ENCODE results near the gene PLA2G4F.

The PLA2G4F gene

DNA sequence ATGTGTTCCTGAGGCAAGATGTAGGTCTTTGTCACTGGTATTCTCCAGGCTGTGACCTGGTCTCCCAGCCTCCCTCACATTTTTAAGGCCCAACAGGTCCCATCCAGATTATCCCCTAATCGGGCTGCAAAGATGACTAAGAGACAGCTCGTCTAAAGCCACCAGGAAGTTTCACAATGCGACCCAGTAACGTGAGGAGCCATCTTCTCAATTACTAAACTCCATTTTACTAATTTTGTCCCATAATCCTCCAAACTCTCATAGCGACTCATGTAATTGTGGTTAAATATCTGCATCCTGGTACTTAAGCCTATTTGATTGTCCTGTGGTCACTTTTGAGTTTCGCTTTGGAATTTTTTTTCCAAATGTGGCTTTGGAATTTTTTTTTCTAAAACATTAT lies 8.7 kb upstream of the PLA2G4F start:
- DNase-seq (ENCODE audit: low spot score), result no peak

DNA sequence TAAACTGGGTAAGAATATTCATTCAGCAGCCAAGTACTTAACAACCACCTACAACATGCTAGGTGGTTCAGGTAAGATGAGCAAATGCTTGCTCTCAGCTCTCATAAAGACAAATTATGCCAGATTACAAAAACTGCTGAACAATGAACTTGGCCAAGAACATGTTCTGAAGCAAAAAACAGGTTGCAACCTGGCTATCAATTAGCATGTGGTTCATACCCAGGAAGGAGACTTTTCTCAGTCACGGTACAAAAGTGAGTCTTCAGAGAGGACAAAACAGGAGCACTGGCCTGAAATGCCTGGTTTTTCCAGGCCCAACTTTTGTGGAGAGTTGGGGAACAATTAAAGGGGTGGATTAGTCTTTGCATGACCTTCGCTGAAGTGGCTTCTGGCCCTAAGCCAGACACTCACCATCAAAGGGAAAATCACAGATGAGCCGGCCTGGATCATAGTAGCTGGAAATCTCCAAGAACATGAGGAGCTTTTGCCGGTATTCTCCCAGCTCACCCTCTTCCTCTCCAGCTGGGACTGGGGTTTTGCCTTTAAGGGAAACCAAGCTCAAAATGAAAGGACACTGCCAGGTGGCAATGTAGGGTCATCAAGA lies 7.6 kb upstream of the PLA2G4F start:
- DNase-seq (ENCODE audit: low spot score), result no peak

- no peak for DNase-seq (ENCODE audit: low spot score)
Measured at GRCh38 chr15:42163291-42163690, 6.9 kb upstream of the PLA2G4F start.

- no peak for DNase-seq (ENCODE audit: low spot score)
Measured at GRCh38 chr15:42160136-42160535, 3.7 kb upstream of the PLA2G4F start.

DNA sequence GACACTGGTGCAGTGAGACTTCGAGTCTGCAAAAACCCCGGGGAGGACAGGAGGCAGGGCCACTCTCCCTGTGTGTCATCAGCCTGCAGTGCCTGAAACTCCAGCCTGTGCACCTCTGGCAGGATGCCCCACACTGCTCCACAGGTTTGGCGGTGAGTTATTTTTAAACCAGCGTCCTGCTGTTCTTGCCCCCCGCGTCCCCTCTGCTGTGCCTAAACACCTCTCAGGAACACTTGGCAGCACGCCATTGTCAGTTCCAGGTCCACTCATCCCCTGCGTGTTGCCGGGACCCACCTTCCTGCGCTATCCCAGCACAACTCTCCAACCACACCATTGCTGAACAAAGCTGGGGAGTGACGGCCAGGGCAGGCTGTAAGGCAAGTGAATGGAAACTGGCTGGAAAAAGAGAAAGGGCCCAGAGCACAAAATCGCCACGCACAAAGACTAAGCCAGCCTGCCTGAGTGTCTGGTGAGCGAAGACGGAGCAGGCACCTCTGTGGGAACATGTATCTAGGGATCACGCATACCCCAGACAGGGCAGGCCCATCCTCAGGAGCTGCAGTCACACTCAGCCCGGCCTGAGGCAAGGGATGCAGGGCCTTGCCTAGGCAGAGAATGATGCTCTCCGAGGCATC lies 3.1 kb upstream of the PLA2G4F start:
- DNase-seq (ENCODE audit: low spot score), result peak; percentile 19

DNA sequence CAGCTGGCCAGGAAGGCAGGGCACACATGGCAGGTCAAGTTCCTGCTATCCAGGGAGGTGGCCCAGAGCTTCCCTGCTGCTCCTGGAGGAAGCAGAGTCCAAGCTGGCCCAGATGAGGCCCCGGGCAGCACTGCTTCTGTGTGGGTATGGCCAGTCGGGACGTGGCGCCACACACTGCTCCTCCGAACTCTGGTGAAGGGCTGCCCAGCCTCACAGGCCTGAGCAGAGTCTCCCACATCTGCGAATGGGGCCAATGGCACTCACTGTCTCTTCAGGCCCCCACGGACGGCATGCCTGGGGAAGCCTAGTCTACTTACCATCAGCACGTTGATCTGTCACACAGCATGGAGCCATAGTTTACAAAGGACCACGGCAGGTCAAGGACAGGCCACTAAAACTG lies 2.5 kb upstream of the PLA2G4F start:
- DNase-seq (ENCODE audit: low spot score), result peak; percentile 22

GRCh38 chr15:42157981-42158765 lies 1.7 kb upstream of the PLA2G4F start:
- DNase-seq (ENCODE audit: low spot score), result peak; percentile 21

DNA sequence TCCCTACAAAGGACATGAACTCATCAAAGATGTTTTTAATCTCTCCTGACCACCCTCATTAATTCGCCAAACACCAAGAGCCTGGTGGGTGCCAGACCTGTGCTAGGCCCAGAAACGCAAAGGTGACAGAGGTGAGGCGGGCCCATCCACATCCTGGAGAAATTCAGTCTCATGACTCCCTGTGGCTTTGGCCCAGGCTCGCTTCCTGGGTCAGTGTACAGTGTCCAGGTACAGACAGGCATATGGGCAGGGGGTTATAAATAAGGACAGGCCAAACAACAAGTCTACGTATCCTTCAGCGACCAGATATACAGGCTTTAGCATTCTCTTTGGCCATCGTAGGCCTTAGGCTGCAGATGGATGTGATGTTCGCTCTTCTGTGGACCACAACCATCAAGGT lies 945 bp upstream of the PLA2G4F start:
- peak; percentile 12 for DNase-seq (ENCODE audit: low spot score)

DNA sequence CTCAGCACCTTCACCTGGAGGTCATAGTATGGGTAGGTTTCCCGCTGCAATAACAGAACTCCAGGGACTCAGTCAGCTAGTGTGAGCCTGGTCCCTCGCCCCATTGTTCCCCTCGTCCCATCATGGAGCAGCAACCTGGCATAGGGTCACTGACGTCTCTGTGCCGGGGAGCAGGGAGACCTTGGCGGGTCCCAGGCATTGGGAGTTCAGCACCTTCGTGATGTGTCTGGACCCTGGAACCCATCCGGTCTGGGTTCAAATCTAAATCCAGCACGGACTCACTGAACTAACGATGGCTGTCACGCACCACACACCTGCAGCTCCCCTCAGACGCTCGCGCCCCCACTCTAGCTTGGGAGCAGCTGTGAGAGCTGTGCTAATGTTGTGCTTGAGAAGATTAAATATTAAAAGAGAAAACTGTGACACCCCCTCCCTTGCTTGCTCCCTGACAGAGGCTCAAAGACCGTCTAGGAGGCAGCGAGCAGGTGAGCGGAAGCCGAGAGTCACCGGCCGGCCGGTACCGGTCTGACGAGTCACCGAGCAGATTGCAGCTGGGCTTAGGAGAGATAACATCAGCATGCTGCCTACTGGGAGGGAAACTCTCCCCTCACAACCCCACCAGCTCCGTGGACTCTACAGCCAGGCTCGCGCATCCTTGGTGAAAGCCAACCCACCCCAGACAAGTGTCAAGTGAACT lies 742 bp downstream of the PLA2G4F start:
- DNase-seq (ENCODE audit: low spot score), result peak; percentile 27

GRCh38 chr15:42154956-42155355 lies 1.5 kb downstream of the PLA2G4F start:
- DNase-seq (ENCODE audit: low spot score), result no peak

DNA sequence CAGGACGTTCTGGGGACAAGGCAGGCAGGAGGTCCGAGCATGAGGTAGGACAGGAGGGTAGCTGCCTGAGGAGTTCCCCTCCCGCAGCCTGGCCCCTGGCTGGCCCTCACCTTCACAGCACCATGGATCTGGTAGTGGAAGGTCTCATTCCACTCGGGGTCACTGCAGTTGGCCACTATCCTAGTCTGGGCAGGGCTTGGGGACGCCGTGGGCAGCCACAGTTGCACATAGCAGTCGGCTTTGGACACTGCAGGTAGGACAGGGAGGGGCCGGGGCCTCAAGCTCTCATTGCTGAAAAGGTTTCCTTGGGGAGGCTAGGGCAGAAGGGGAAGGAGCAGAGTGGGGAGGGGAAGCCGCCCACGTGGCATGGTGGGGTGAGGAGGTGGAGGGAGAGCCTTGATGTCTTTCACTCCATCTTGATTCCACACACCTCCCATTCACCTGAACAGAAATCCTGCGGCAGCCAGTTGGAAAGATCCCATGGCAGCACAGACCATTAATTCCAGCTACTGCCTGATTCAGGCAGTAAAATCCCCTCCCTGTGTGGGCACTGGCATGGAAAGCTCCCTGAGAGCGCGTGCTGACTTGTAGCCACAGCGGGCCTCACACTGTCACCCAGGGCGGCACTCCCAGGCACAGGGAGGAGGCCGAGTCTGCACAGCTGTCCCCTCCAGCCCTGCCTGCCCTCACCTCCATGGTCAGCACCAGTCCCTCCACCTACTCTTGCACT lies 2.1 kb downstream of the PLA2G4F start:
- peak; percentile 34 for DNase-seq (ENCODE audit: low spot score)

- DNase-seq (ENCODE audit: low spot score), result no peak
Measured at GRCh38 chr15:42153874-42154211, 2.6 kb downstream of the PLA2G4F start.

DNA sequence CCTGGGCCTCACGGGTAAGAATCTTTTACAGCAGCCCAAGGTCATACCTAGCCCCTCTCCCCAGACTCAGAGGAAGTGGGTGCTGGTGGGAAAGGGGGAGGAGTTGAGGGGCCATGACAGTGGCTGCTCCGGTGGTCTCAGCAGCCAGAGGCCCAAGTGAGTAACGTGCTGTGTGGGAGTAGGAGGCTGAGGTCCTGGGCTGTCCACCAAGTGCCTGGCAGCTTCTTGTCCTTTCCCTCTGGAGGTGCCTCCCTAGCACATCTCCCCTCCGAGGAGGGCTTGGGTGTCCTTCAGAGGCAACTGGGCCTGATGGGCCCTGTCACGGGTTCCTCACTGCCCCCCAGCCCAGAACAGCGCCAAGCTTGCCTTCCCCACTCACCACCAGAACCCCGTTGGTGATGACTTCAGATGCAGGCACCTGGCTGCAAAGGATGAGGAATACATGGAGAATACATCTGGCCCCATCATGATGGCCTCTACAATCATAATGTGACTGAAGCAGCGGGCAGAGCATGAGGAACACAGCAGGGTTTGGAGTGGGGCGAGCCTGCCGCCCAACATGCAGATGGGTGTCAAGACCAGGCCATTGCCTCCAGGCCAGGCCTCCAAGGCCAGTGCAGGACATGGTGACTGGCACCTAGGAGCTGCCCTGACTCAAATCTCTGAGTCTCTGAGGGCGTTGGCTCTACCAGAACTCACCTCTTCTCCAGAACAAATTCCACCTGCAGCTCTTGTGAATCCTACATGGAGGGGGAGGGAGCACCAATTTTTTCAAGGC lies 3.3 kb downstream of the PLA2G4F start:
- peak; percentile 15 for DNase-seq (ENCODE audit: low spot score)

GRCh38 chr15:42152196-42152920 lies 4.1 kb downstream of the PLA2G4F start:
- DNase-seq (ENCODE audit: low spot score), result peak; percentile 10

DNA sequence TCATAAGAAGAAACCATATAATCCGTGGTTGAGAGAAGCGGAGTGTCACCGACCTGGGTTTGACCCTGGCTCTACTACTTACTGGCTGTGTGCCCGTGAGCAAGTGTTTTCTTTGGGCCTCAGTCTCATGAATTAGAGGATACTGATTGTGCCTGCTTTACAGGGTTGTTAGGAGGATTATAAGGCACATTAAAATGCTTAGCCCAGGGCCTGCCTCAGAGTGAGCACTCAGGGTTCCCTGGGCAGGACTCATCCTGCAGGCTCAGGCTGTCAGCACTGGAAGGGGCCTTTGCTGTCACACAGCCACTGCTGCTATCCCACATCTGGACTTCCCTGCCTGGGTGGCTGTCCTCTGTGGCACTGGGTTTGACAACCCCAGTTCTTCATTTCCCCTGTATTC lies 4.7 kb downstream of the PLA2G4F start:
- no peak for DNase-seq (ENCODE audit: low spot score)

GRCh38 chr15:42151141-42151561 lies 5.3 kb downstream of the PLA2G4F start:
- DNase-seq (ENCODE audit: low spot score), result no peak

DNA sequence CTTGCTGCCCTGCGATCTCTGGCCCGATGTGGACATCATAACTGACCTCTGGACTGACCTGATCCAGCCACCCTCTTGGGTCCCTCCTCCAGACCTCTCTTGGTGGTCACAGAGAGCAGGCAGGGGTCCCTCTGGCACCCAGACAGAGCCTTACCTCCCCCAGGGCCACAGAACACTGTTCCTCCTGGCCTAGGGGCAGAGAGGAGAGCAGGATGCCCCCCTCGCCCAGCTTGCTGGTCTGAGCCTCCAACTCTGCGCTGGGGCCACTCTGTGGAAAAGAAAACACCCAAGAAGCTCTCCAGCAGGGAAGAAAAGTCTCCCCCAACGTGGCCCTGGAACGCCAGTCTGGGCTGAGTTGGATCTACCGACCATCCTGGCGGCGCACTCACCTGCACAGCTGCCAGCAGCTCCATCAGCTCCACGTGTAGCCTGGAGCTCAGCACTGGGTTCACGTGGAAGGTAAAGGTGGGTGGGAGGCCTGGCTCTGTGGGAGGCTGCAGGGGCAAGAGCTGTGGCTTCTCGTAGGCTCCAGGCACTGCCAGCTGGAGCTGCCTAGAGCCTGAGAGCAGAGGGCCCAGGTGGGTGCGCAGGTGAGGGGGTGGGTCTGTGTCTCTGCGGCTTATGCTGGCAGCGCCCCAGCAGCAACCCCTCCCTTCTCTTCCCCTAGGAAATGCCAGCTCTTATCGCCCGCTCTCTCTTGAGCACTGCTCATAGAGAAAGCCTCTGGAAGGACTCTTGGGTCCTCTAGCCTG lies 6.0 kb downstream of the PLA2G4F start:
- DNase-seq (ENCODE audit: low spot score), result no peak

DNA sequence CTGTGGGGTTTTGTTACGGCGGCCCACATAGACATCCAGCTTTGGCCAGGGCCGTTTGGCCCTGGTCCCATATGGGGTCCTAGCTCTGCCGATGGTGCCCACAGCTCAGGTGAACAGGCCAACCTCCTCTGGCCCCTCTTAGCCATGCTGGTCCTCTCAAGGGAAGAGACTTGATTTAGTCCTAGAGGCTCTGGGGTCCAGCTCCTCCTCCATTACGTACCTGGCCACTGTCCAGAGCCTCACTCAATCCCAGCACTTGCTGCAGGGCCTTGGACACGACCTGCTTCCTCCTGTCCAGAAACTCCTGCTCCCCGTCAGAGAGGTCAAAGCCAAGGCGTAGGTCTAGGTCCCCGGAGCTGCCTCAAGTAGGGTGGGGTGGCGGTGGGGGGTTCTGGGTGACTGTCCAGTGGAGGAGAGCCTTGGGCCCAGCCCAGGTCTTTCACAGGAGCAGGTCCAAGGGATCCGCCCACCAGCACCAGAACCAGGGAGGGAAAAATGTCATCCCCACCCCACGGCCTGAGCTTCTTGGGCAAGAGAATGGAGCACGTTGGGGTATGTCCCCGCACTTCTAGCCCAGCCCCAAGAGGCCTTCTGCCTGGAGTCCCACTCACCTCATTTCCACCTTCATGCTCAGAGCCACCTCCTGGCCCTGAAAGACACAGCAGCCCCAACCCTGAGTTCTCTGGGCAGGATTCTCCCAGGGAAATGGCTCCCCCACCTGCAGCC lies 6.8 kb downstream of the PLA2G4F start:
- DNase-seq (ENCODE audit: low spot score), result peak; percentile 21

DNA sequence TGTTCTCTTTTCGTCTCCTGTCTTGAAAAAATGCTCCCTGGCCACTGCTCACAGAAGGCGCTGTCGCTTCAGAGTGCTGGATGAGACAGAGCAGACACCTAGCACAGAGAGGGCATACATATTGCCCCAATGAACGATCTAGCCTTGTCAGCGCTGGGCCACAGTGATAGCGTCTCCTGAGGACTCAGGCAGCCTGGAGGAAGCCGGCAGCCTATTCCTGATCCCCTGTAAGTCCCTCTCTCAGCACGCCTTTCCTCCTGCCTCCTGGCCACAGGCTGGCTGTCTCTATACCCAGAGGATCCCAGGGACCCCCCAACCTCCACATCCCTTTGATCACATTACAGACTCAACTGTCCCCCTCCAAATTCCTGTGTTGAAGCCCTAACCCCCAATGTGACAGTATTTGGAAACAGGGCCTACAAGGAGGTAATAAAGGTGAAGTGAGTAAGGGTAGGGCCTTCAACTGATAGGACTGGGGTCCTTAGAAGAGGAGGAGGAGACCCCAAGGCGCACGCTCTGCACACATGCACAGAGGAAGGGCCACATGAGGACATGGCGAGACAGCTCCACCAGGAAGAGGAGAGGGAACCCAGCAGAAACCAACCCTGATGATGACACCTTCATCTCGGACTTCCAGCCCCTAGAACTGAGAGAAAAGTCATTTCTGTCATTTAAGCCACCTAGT lies 7.5 kb downstream of the PLA2G4F start:
- peak; percentile 29 for DNase-seq (ENCODE audit: low spot score)

Data from D341Med (cell line).